Smooth muscle cell of the pulmonary artery (primary cell): ENCODE data around the gene ESPL1. TPM values are rescaled to one million over a fixed set of nuclear protein-coding genes. Genes with fewer than 3 reads are reported as not detected.

Source experiments
- total RNA-seq: library from RNA; depleted of rRNA; stranded (reverse); fragments of >200 nt; gene quantifications from 2 replicates; pipeline ENCODE4 v1.2.3, GENCODE V29; 2014

Gene ESPL1
- total RNA-seq: 2.3 and 2.6 TPM in 2 replicates

DNA sequence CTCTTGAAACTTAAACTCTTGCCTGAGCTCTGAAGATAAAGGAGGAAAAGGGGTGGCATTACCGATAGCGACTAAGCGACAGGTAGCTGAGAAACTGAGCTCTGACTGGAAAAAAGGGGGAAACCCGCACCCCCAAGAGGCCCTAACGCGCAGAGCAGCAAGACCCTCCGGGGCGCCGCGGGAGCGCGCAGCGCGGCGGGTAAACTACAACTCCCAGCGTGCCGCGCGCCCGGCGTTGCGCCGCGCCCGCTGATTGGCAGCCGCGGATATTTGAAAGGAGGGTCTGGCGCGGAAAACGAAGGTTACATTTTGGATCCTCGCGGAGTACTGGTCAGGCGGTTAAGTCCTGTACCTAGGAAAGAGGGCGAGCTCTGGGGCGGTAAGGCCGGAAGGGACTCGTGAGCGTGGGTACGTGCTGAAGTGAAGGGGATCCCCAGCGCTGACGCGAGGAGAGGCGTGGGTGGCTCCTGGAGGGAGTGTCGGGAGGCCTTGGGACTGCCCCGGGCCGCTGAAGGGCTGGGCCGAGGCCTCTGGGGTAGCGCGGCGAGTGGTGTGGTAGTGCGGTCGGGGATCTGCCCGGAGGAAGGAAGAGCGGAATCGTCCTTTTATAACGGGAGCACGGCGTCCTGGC, at the start of gene ESPL1:
Gene ESPL1, plus strand, starts transcription at position 301 of the 631 bp plus-strand sequence. CDS start 468 bp downstream, outside the sequence.

DNA sequence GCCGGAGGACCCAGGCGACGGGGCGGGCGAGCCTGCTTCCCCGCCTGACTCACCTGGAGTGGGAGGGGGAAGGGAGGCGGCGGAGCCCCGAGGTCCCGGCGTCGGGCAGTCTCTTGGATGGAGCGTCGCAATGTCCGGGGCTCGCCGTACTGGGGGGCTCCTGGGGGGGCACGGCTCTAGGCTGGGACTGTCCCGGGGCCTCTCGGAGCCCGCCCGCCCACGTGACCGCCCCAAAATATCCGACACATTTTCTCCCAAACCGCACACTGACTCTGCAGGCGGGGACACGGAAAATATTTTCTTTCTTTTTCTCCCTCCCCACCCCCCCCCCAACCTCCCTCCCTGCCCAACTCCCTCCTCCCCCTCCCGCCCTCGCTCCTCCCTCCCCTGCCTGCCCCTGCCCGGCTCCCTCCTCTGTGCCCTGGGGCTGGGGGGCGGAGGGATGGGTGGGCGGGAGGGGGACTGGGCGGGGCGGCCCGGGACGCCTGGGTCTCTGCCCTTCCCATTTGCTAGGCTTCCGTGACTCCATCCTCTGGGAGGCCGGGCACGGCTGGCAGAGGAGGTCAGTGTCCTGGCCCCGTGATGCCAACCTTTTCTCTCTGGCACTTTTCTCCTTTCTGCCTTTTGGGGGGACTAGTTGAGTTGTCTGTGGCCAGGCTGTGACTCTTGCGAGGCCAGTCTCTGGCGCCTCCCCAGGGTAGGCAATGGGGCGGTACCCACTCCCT, 36.0 kb upstream of the ESPL1 start, which contains the start of gene RARG:
Gene RARG, minus strand, starts transcription at position 289 of the 725 bp plus-strand sequence. CDS start 4,664 bp downstream, outside the sequence.

GRCh38 chr12:53295070-53295890, 27.2 kb downstream of the ESPL1 start, which contains the start of gene PFDN5:
Gene PFDN5 (plus strand): TSS chr12:53295542. CDS start chr12:53295568, 26 bp downstream.

DNA sequence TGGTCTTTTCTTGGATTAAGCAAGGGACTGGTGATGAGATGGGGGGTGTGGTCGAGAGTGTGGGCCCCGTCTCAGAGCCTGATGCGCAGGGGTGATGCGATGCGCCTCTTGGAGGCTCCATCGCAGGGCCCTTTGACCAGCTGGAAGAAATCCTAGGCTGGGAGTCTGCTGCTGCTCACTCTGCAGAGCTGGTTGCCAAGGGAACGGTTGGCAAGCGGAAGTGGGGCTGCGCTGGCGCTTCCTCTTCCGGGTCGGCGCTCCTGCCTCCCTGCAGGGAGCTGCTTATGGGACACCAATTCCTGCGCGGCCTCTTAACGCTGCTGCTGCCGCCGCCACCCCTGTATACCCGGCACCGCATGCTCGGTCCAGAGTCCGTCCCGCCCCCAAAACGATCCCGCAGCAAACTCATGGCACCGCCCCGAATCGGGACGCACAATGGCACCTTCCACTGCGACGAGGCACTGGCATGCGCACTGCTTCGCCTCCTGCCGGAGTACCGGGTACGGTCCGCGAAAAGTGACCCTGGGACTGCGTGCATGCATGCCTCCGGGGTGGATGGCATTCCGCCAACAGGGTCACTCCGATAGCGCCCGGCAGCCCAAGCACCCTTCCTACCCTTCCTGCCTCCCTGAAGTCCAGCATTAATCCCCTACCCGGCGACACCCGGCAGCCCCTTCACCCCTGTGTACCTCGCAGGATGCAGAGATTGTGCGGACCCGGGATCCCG, 31.5 kb downstream of the ESPL1 start, which contains the start of gene MYG1:
Gene MYG1, plus strand, starts transcription at position 242 of the 727 bp plus-strand sequence. Its CDS starts 43 bp downstream, at position 285.

DNA sequence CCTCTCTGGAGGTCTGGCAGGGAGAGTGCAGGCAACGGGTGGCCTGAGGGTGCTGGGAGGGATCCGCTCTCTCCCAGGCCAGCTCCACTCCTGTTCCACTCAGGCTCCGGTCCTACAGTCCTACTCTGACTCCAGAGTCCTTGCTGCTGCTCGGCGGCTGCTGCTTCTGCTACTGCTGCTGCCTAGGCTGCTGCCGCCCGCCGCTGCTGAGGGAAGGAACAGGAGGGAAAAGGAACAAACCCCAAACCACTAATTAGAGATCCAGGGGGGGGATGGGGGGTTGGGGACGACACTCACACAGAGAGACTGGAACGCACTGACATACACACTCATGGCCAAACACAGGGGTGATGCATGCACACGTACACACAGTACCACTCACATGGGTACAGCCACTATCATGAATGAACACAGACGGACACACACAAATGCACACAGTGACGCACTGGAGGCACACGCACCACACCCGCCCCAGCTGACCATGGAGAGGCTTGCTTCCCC, 68.1 kb downstream of the ESPL1 start, which contains the start of gene SP7:
Gene SP7, minus strand, starts transcription at position 174 of the 501 bp plus-strand sequence. CDS start 708 bp downstream, outside the sequence.

Other genes starting within 250 kb of the ESPL1 start
- gene TNS2, start 218.2 kb upstream of the ESPL1 start, total RNA-seq: 38.4 and 61.1 TPM in 2 replicates
- 25.8 and 35.8 TPM in 2 replicates for gene SPRYD3, start 188.9 kb upstream of the ESPL1 start, total RNA-seq
- gene IGFBP6, start 170.6 kb upstream of the ESPL1 start, total RNA-seq: 417 and 460 TPM in 2 replicates
- not detected in 2 replicates for gene SOAT2, start 164.8 kb upstream of the ESPL1 start, total RNA-seq
- gene ZNF740, start 87.6 kb upstream of the ESPL1 start, total RNA-seq: 14.8 and 15.4 TPM in 2 replicates
- 13.2 and 20.6 TPM in 2 replicates for gene CSAD, start 87.4 kb upstream of the ESPL1 start, total RNA-seq
- gene ITGB7, start 61.0 kb upstream of the ESPL1 start, total RNA-seq: 0.40 and 0.52 TPM in 2 replicates
- 40.9 and 47.0 TPM in 2 replicates for gene RARG, start 36.1 kb upstream of the ESPL1 start, total RNA-seq
- gene PFDN5, start 27.2 kb downstream of the ESPL1 start, total RNA-seq: 311 and 472 TPM in 2 replicates
- 32.3 and 40.7 TPM in 2 replicates for gene MYG1, start 31.4 kb downstream of the ESPL1 start, total RNA-seq
- gene AAAS, start 53.3 kb downstream of the ESPL1 start, total RNA-seq: 36.3 and 42.9 TPM in 2 replicates
- not detected in 2 replicates for gene SP7, start 68.1 kb downstream of the ESPL1 start, total RNA-seq
- 36.0 and 38.2 TPM in 2 replicates for gene SP1, start 111.9 kb downstream of the ESPL1 start, total RNA-seq
- gene AMHR2, start 155.6 kb downstream of the ESPL1 start, total RNA-seq: not detected in 2 replicates
- gene PRR13, start 173.4 kb downstream of the ESPL1 start, total RNA-seq: 24.2 and 30.9 TPM in 2 replicates
- gene PCBP2, start 183.8 kb downstream of the ESPL1 start, total RNA-seq: 410 and 411 TPM in 2 replicates
- 34.2 and 44.7 TPM in 2 replicates for gene MAP3K12, start 231.2 kb downstream of the ESPL1 start, total RNA-seq
- 32.9 and 33.8 TPM in 2 replicates for gene TARBP2, start 233.0 kb downstream of the ESPL1 start, total RNA-seq
- gene NPFF, start 239.2 kb downstream of the ESPL1 start, total RNA-seq: not detected in 2 replicates